Activated T-cell treated with anti-CD3 and anti-CD28 coated beads, Interleukin-2, amount 50 U/mL, for 4 hours (primary cell): ENCODE data around the gene DUSP16. TPM values are rescaled to one million over a fixed set of nuclear protein-coding genes. Genes with fewer than 3 reads are reported as not detected.
"Not testable (repeated sequence)": the region's sequence is repeated elsewhere in the genome, so short reads cannot be mapped to it uniquely, and the experiment has no call there.

ENCODE experiments used
- ATAC-seq, 2 donors: fragments of 200-7000 bp; cut with Tn5 transposase; one replicate each; pipeline ENCODE4 v1.10.0; 2021
- DNase-seq: peaks from one replicate; pipeline ENCODE4 v3.0.0-alpha.2; 2020
- H3K27me3 Mint-ChIP-seq: one replicate; pipeline ENCODE4 v1.8.0; 2021; ENCODE audit warnings: low read depth, mixed read lengths
- H3K36me3 Mint-ChIP-seq: one replicate; pipeline ENCODE4 v1.8.0; 2022; ENCODE audit warnings: mixed read lengths; ENCODE audit not compliant: insufficient read depth
- H3K4me1 Mint-ChIP-seq: one replicate; pipeline ENCODE4 v1.8.0; 2021; ENCODE audit warnings: low read depth, mixed read lengths
- H3K4me3 Mint-ChIP-seq: one replicate; pipeline ENCODE4 v1.8.0; 2021; ENCODE audit warnings: mild to moderate bottlenecking, moderate library complexity, mixed read lengths
- H3K9me3 Mint-ChIP-seq: one replicate; pipeline ENCODE4 v1.8.0; 2021; ENCODE audit warnings: mixed read lengths
- total RNA-seq, 3 donors: library from RNA; stranded (reverse); gene quantifications; one replicate each; pipeline ENCODE4 v1.2.1, GENCODE V29; 2021

DUSP16 gene
- total RNA-seq, 3 donors from 2014 or later: 24.0 to 40.8 (median 34.9) TPM

- H3K36me3 Mint-ChIP-seq: peaks cover 13% of the 10 kb centered on the region
- H3K4me1 Mint-ChIP-seq: peaks cover 50% of the 10 kb centered on the region
These were observed 34.0 kb downstream of the DUSP16 start for GRCh38 chr12:12528361-12529270.

GRCh38 chr12:12527820-12528296 lies 34.8 kb downstream of the DUSP16 start:
- ATAC-seq (peak; percentile 32 to 47), DNase-seq (no peak)
- no peaks in the 10 kb centered on the region for H3K9me3 Mint-ChIP-seq
- no peak overlapping the region for H3K4me3 Mint-ChIP-seq
- no peaks in the 10 kb centered on the region for H3K27me3 Mint-ChIP-seq
- peaks cover 48% of the 10 kb centered on the region for H3K4me1 Mint-ChIP-seq
- peaks cover 13% of the 10 kb centered on the region for H3K36me3 Mint-ChIP-seq

More at GRCh38 chr12:12528361-12529270, 34.0 kb downstream of the DUSP16 start:
- Mint-ChIP-seq H3K27me3 (no peaks in the 10 kb centered on the region), H3K4me3 (no peak overlapping the region), H3K9me3 (no peaks in the 10 kb centered on the region)
- DNase-seq: no peak
- peak in 1 of 2 donors; percentile 45 for ATAC-seq

- H3K27me3 Mint-ChIP-seq: no peaks in the 10 kb centered on the region
- H3K9me3 Mint-ChIP-seq: no peaks in the 10 kb centered on the region
- ATAC-seq (no peak), DNase-seq (no peak)
- H3K4me1 Mint-ChIP-seq: peaks cover 49% of the 10 kb centered on the region
- H3K36me3 Mint-ChIP-seq: peaks cover 25% of the 10 kb centered on the region
- no peak overlapping the region for H3K4me3 Mint-ChIP-seq
These were observed 38.5 kb downstream of the DUSP16 start for GRCh38 chr12:12524128-12524527.

GRCh38 chr12:12523229-12523628 lies 39.4 kb downstream of the DUSP16 start:
- Mint-ChIP-seq H3K36me3 (peaks cover 31% of the 10 kb centered on the region), H3K4me3 (no peak overlapping the region), H3K4me1 (peaks cover 44% of the 10 kb centered on the region), H3K27me3 (no peaks in the 10 kb centered on the region), H3K9me3 (no peaks in the 10 kb centered on the region)
- ATAC-seq: no peak
- no peak for DNase-seq

- H3K4me1 Mint-ChIP-seq: peaks cover 38% of the 10 kb centered on the region
- H3K27me3 Mint-ChIP-seq, DNase-seq, H3K4me3 Mint-ChIP-seq, H3K9me3 Mint-ChIP-seq, ATAC-seq: not testable (repeated sequence)
- H3K36me3 Mint-ChIP-seq: peaks cover 36% of the 10 kb centered on the region
These were observed 40.0 kb downstream of the DUSP16 start for GRCh38 chr12:12522657-12523056.

GRCh38 chr12:12521888-12522287 lies 40.8 kb downstream of the DUSP16 start:
- Mint-ChIP-seq H3K9me3 (no peaks in the 10 kb centered on the region), H3K36me3 (peaks cover 42% of the 10 kb centered on the region), H3K4me3 (no peak overlapping the region), H3K27me3 (no peaks in the 10 kb centered on the region), H3K4me1 (peaks cover 32% of the 10 kb centered on the region)
- ATAC-seq: no peak
- no peak for DNase-seq

- DNase-seq: no peak
- Mint-ChIP-seq H3K4me1 (peaks cover 25% of the 10 kb centered on the region), H3K27me3 (no peaks in the 10 kb centered on the region), H3K4me3 (no peak overlapping the region), H3K36me3 (peaks cover 41% of the 10 kb centered on the region), H3K9me3 (no peaks in the 10 kb centered on the region)
- ATAC-seq: no peak
These were observed 41.6 kb downstream of the DUSP16 start for GRCh38 chr12:12521044-12521485.

GRCh38 chr12:12520273-12520672 lies 42.4 kb downstream of the DUSP16 start:
- DNase-seq (no peak), ATAC-seq (no peak)

GRCh38 chr12:12519354-12519998 lies 43.2 kb downstream of the DUSP16 start:
- H3K27me3 Mint-ChIP-seq: no peaks in the 10 kb centered on the region
- H3K9me3 Mint-ChIP-seq: no peaks in the 10 kb centered on the region
- ATAC-seq (no peak), DNase-seq (no peak)
- no peak overlapping the region for H3K4me3 Mint-ChIP-seq
- H3K4me1 Mint-ChIP-seq: peaks cover 22% of the 10 kb centered on the region
- peaks cover 42% of the 10 kb centered on the region for H3K36me3 Mint-ChIP-seq

More at GRCh38 chr12:12520273-12520672, 42.4 kb downstream of the DUSP16 start:
- Mint-ChIP-seq H3K27me3 (no peaks in the 10 kb centered on the region), H3K4me1 (peaks cover 21% of the 10 kb centered on the region), H3K9me3 (no peaks in the 10 kb centered on the region), H3K4me3 (no peak overlapping the region), H3K36me3 (peaks cover 39% of the 10 kb centered on the region)

GRCh38 chr12:12518919-12519318 lies 43.7 kb downstream of the DUSP16 start:
- Mint-ChIP-seq H3K9me3 (no peaks in the 10 kb centered on the region), H3K36me3 (peaks cover 46% of the 10 kb centered on the region), H3K4me1 (peaks cover 23% of the 10 kb centered on the region), H3K4me3 (no peak overlapping the region), H3K27me3 (no peaks in the 10 kb centered on the region)
- DNase-seq (no peak), ATAC-seq (no peak)

- Mint-ChIP-seq H3K27me3 (no peaks in the 10 kb centered on the region), H3K4me1 (peaks cover 23% of the 10 kb centered on the region), H3K9me3 (no peaks in the 10 kb centered on the region), H3K4me3 (no peak overlapping the region), H3K36me3 (peaks cover 48% of the 10 kb centered on the region)
- ATAC-seq (no peak), DNase-seq (no peak)
These were observed 44.2 kb downstream of the DUSP16 start for GRCh38 chr12:12518464-12518845.

GRCh38 chr12:12513416-12514006 lies 49.2 kb downstream of the DUSP16 start:
- ATAC-seq (no peak), DNase-seq (no peak)
- H3K27me3 Mint-ChIP-seq: no peaks in the 10 kb centered on the region
- peaks cover 7% of the 10 kb centered on the region for H3K4me1 Mint-ChIP-seq
- H3K4me3 Mint-ChIP-seq: no peak overlapping the region
- H3K36me3 Mint-ChIP-seq: peaks cover 25% of the 10 kb centered on the region
- no peaks in the 10 kb centered on the region for H3K9me3 Mint-ChIP-seq

GRCh38 chr12:12511895-12512711 lies 50.6 kb downstream of the DUSP16 start:
- DNase-seq: no peak
- H3K4me1 Mint-ChIP-seq: peaks cover 6% of the 10 kb centered on the region
- H3K36me3 Mint-ChIP-seq: peaks cover 20% of the 10 kb centered on the region
- peak; percentile 95 for ATAC-seq
- H3K27me3 Mint-ChIP-seq: no peaks in the 10 kb centered on the region
- H3K9me3 Mint-ChIP-seq: no peaks in the 10 kb centered on the region
- H3K4me3 Mint-ChIP-seq: no peak overlapping the region
